Epidermal melanocyte (primary cell): ENCODE measurements around the gene DDRGK1.
"Not testable (repeated sequence)": the region's sequence is repeated elsewhere in the genome, so short reads cannot be mapped to it uniquely, and the experiment has no call there.

Experiments used
- DNase-seq: peaks from one replicate; pipeline ENCODE4 v3.0.0; 2011; ENCODE audit warnings: low spot score; ENCODE audit not compliant: insufficient read length

The DDRGK1 gene

DNA sequence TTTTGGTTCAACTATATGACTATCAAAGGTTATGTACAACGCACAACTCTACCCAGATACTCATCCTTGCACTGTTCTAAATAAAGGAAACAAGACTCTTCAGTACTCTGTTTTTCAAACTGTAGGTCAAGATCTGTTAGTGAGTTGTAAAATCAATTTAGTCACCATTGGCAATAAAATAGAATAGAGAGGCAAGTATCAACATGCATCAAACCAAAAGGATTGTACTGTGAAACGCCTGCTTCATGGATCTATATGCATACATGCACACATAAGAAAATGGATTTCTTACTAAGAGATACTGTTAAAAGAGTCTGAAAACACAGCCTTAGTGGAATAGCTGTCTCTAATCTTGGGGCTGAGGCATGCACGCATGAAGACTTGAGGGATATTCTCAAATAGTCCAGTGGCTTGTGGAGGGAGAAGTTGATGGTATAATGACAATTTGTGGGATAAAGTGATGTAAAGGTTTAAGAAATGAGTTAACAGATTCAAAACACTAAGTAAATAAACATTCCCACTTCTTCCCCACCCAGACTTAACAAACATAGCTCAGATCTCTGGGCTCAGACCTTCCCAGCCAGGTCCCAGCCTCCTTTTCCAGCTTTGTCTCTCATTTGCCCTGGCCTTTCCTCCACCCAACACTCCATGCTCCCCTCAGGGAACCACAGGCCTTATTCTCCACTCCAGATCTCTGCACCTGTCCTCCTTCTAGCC is 20.4 kb downstream of the DDRGK1 start:
- peak; percentile 10 for DNase-seq

DNA sequence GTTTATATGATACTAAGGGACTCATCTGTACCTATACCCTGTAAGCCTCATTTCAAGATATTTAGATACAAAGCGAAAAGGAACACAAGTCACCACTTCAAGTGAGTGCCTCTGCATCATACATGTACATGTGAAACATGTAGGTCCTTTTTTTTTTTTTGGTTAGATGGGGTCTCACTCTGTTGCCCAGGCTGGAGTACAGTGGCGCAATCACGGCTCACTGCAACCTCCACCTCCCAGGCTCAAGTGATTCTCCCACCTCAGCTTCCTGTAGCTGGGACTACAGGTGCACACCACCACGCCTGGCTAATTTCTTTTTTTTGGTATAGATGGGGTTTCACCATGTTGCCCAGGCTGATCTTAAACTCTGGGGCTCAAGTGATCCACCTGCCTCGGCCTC is 22.1 kb downstream of the DDRGK1 start:
- not testable (repeated sequence) for DNase-seq

GRCh38 chr20:3181270-3181669 is 23.2 kb downstream of the DDRGK1 start:
- DNase-seq, result no peak

DNA sequence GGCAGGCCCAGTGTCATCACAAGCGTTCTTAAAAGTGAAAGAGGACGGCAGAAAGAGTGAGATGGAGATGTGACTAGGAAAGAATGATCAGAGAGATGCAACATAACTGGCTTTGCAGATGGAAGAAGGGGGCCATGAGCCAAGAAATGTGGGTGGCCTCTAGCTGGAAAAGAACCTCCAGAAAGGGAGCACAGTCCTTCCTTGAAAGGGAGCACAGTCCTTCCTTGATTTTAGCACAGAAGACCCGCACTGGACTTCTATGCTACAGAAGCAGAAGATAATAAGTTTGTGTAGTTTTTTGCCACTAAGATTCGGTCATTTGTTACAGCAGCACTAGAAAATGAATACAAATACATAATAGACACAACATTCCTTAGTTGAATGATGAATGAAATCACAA is 24.2 kb downstream of the DDRGK1 start:
- no peak for DNase-seq

- DNase-seq, result no peak
These were observed 26.6 kb downstream of the DDRGK1 start for GRCh38 chr20:3177746-3178485.

DNA sequence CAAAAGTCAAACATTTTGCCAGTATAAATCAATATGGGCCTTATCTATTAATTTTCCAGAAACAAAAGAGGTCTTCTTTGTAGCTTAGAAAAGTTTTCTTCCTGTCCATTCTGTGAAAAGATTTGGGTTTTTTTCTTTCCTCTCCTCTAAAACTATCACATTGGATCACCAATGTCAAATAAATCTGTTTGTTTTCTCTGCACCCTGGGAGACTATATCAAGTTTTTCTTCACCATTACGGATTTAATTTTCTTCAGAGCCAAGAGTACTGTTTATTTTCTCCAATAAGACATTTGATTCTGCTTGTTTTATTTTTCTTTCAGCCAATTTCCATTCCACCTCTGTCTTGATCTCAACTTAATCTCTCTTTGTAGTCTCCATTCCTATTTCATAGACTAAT is 29.2 kb downstream of the DDRGK1 start:
- peak; percentile 13 for DNase-seq

- peak; percentile 15 for DNase-seq
These were observed 29.8 kb downstream of the DDRGK1 start for GRCh38 chr20:3174442-3175261.

DNA sequence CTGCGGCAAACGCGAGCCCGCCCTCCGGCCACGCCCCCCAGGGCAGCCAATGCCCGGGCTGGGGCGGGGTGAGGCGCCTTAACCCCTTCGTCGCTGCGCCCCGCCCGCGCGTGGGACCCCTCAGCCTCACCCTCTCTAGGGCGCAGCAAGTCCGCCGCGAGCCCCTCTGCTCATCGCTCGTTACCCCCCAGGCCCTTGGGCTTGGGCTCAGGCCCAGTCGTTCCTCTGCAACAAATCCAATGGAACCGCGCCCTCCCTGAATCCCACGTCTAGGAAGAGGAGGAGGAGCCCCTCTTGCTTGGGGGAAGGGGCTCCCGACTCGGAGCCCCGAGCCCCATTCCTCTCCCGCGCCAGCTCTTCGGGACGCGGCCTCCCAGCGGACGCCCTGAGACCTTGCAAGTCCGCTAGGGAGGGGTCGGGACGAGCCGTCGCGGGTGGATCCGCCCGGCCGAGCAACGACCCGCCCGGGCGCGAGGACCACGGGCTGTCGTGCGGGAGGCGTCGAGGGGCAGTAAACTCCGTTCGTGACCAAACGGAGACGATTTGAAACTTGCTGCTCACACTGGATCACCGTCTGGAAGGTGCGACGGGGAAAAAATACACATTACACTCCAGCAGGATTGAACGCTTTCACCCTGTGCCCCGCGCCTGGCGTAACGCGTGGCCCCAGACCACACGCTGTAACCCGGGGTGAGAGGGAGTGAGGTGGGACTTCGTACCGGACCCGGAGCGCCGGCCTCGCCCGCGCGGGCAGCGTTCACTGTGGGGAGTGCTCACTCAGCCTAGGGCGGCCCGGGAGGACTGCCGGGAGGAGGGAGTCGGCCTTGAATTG is 30.7 kb downstream of the DDRGK1 start:
- DNase-seq, result peak; percentile 97

DNA sequence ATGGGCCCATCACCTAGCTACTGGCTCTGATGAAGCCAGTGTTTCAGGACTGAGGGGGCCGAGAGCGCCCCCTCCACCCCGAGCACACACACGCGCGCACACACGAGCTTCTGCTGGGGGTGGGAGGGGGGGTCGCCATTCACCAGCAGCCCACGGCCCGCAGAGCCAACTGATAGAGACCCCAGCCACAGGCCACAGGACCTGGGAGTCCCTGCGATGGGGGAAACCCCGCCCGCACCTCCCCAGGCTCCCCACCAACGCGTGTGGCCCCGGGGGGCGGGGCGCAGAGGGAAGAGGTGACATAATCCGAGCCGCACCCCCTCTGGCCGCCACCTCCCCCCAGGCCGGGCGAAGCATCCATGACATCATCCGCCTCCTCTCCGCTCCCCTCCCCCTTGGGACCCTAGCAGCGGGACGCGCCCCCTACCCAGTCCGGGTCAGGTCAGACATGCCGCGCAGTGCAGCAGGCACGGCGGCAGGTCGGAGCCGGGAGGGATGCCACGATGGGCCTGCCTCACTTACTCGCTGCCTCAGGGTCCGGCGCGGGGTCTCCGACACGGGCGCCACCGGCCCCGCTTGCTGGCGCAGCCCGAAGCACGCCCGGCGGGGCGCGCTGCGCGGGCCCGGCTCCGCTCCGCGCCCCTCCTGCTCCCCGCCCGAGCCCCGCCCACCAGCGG is 31.4 kb downstream of the DDRGK1 start, which contains the start of gene LZTS3:
TSS of gene LZTS3 (minus strand) at position 617 of the 677 bp plus-strand sequence. CDS start 6,386 bp downstream, outside the sequence.
- DNase-seq, result peak; percentile 79

DNA sequence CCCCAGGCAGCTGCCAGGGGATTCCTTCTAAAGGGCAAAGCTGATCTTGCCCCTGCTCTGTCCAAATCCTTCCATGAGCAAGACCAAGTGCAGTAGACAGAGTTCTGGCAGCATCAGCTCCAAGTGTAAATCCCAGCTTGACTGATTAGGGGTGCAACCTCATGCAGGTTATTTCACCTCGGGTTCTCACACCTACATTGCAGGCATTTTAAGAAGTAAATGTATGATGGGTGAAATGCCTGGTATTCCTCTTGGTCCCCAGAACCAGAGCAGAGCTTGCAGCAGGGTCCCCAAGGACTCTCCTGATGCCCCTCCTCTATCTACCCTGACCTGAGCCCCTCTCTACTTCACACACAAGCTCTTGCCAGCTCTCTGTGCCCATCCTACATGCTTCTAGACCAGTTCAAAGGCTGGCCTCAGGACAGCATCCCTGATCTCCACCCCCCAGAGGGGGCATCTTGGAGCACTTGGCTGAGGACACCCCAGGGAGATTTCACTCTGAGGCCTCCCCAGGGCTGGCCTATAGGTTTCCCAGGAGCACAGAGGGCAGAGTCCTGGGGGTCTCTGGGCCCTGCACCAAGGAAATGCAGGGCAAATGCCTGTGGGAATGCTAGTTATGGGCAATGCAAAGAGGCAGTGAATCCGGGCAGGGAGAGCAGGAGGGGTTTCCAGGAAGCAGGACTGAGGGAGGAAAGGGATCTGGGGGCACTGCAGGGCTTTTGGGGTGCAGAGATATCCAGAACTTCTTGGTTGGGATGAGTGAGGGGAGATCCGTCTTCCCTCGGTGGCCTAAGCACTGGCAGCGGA is 32.2 kb downstream of the DDRGK1 start:
- peak; percentile 17 for DNase-seq

DNA sequence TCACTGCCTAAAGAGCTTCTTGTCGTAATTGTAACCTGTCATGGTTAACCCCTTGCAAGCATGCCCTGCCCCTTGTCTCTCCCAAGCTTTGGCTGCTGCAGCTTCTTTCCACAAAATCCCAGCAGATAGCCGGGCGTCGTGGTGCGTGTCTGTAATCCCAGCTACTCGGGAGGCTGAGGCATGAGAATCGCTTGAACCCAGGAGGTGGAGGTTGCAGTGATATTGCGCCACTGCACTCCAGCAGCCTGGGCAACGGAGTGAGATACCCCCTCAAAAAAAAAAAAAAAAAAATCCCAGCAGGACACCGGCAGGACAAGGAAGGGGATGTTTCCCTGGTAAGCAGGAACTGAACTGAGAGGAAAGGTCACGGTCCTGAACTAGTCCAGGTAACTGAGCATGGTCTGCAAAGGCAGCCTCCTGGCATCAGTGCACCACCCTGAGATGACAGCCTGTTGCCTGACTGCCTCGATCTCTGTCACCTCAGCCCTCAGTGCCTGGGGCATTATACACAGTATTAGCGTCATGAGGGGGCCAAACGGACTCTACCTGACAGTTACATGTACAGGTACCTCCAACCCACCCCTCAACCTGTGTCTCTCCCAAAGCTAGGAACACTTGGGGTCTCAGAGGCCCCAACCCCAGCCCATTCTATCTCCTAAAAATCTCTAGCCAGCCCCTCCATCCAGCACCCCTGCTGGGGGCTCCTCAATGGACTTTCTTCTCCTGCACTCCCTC is 32.9 kb downstream of the DDRGK1 start:
- DNase-seq, result no peak

- no peak for DNase-seq
These were observed 35.5 kb downstream of the DDRGK1 start for GRCh38 chr20:3168829-3169590.

DNA sequence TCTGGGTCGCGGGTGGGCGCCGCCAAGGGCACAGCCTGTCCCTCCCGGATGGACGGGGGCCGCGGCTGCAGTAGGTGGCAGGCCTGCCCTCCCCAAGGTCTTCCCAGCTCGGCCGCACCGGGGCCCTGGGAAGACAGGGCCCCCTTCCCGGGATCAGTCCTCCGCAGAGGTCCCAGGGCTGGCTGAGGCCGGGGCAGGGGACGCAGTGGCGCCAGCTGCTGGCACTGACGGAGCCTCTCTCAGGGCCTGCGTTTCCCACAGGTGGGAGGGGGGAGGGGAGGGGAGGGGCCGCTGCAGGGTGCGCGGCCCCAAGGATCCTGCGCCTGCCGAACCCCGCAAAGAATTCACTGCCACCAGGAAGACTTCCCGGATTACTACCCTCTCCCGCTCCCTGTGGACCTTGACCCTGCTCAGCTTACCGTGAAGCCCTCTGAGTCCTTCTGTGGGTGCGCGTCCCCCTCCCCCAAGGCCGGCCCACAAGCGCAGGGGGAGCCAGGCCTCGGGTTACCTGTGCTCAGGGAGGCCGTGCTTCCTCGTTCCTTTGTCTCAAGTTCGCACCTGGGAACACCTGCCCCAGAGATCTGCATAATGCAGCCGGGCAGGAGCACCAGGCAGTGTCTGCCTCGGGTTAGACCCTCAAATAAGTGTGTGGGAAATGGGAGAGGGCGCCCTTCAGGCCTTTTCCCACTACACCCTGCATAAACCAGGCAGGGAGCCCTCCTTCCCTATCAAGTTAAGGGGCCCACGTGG is 36.2 kb downstream of the DDRGK1 start:
- peak; percentile 14 for DNase-seq

- DNase-seq, result no peak
These were observed 36.8 kb downstream of the DDRGK1 start for GRCh38 chr20:3167738-3168078.

- DNase-seq, result peak; percentile 3
These were observed 37.6 kb downstream of the DDRGK1 start for GRCh38 chr20:3166913-3167342.

GRCh38 chr20:3166338-3166912 is 38.1 kb downstream of the DDRGK1 start:
- DNase-seq, result peak; percentile 3
